Measurements from ENCODE around the gene SYNPO.

Gene SYNPO

DNA sequence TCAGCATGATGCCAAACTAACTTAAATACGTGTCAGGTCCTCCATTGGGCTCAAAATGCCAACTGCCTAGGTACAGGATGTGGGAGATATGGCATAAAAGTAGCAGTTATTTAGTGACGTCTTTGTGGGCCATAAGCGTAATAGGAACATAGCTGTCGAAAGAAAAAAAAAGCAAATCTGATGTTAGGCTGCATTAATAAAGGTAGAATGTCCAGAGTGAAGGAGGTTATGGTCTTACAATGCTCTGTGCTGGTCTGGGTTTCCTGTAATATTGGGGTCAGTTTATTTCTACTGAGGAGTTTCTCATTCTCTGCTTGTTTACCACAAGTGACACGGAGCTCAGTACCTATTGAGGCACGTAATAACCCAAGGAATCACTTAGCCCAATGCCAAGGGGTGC, 33.4 kb upstream of the SYNPO start:
- CTCF ChIA-PET: no interaction called here
- Histone ChIP-seq H3K36me3 (ENCODE audit: control insufficient read depth in 4 of 4, insufficient read depth in 4 of 4, low read length in 3 of 4) (no peaks in the 10 kb centered on the region), H3K27ac (ENCODE audit: insufficient read depth in 1 of 2, low read depth in 1 of 2, low read length in 2 of 2, poor library complexity in 1 of 2, severe bottlenecking in 2 of 2) (no peak overlapping the region), H3K9me3 (ENCODE audit: control extremely low read depth in 1 of 5, control insufficient read depth in 4 of 5, insufficient read depth in 2 of 5, low read depth in 1 of 5, low read length in 4 of 5) (no peaks in the 10 kb centered on the region), H3K27me3 (replicated peaks in 2 of 5; ENCODE audit: control insufficient read depth in 4 of 5, insufficient read depth in 5 of 5, low read length in 4 of 5) (no peaks in the 10 kb centered on the region), H3K4me1 (ENCODE audit: control extremely low read depth in 1 of 4, control insufficient read depth in 4 of 4, insufficient read depth in 4 of 4, low read length in 3 of 4) (no peaks in the 10 kb centered on the region), H3K4me3 (ENCODE audit: control insufficient read depth in 1 of 7, extremely low read depth in 1 of 7, insufficient read depth in 4 of 7, low read depth in 2 of 7, low read length in 6 of 7) (no peak overlapping the region)
- POLR2A ChIA-PET: no interaction called here
- no peak for DNase-seq
- WGBS (ENCODE audit: insufficient coverage): 92% methylated on average over 6 of the region's 6 CpGs

DNA sequence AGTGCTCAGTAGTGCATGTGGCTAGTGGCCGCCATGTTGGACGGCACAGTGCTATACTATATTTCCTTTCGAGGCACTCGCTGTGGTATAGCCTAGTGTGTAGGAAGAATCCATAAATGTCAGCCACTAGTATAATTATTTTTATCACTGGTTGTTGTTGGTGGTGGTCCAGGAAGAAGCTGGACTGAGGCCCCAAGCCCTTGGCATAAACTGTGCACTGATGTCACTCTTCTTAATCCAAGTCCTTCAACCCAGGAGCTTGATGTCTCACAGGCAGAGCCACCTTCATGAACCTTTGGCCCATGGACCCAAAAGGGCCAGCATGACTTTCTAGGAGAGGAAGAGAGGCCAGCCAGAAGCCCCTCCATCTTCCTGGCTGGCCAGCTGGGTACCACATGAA, 32.5 kb upstream of the SYNPO start:
- no peak overlapping the region for H3K27ac ChIP-seq (ENCODE audit: insufficient read depth in 1 of 2, low read depth in 1 of 2, low read length in 2 of 2, poor library complexity in 1 of 2, severe bottlenecking in 2 of 2)
- ChIA-PET CTCF (interaction anchor here (1.0 kb wide), 1 partner anchor 27 kb away, joined by 3 read pairs; no protein-coding TSS in a partner anchor), POLR2A (no interaction called here)
- H3K9me3 ChIP-seq (ENCODE audit: control extremely low read depth in 1 of 5, control insufficient read depth in 4 of 5, insufficient read depth in 2 of 5, low read depth in 1 of 5, low read length in 4 of 5): no peaks in the 10 kb centered on the region
- WGBS (ENCODE audit: insufficient coverage): no CpG with 5 or more reads among the region's 4 CpGs
- no peak for DNase-seq
- no peaks in the 10 kb centered on the region for H3K36me3 ChIP-seq (ENCODE audit: control insufficient read depth in 4 of 4, insufficient read depth in 4 of 4, low read length in 3 of 4)
- no peaks in the 10 kb centered on the region for H3K4me1 ChIP-seq (ENCODE audit: control extremely low read depth in 1 of 4, control insufficient read depth in 4 of 4, insufficient read depth in 4 of 4, low read length in 3 of 4)
- H3K27me3 ChIP-seq (replicated peaks in 2 of 5; ENCODE audit: control insufficient read depth in 4 of 5, insufficient read depth in 5 of 5, low read length in 4 of 5): no peaks in the 10 kb centered on the region
- no peak overlapping the region for H3K4me3 ChIP-seq (ENCODE audit: control insufficient read depth in 1 of 7, extremely low read depth in 1 of 7, insufficient read depth in 4 of 7, low read depth in 2 of 7, low read length in 6 of 7)

GRCh38 chr5:150608991-150609390, 31.5 kb upstream of the SYNPO start:
- peaks cover 0 to 2% (median 0%) of the 10 kb centered on the region in 5 experiments for H3K27me3 ChIP-seq (replicated peaks in 2 of 5; ENCODE audit: control insufficient read depth in 4 of 5, insufficient read depth in 5 of 5, low read length in 4 of 5)
- POLR2A ChIA-PET: no interaction called here
- 75% methylated on average over 3 of the region's 5 CpGs for WGBS (ENCODE audit: insufficient coverage)
- no peaks in the 10 kb centered on the region for H3K9me3 ChIP-seq (ENCODE audit: control extremely low read depth in 1 of 5, control insufficient read depth in 4 of 5, insufficient read depth in 2 of 5, low read depth in 1 of 5, low read length in 4 of 5)
- no peak overlapping the region for H3K4me3 ChIP-seq (ENCODE audit: control insufficient read depth in 1 of 7, extremely low read depth in 1 of 7, insufficient read depth in 4 of 7, low read depth in 2 of 7, low read length in 6 of 7)
- DNase-seq: no peak
- H3K27ac ChIP-seq (ENCODE audit: insufficient read depth in 1 of 2, low read depth in 1 of 2, low read length in 2 of 2, poor library complexity in 1 of 2, severe bottlenecking in 2 of 2): no peak overlapping the region
- no peaks in the 10 kb centered on the region for H3K4me1 ChIP-seq (ENCODE audit: control extremely low read depth in 1 of 4, control insufficient read depth in 4 of 4, insufficient read depth in 4 of 4, low read length in 3 of 4)
- CTCF ChIA-PET: interaction anchor here (1.0 kb wide), 1 partner anchor 28 kb away, joined by 3 read pairs; no protein-coding TSS in a partner anchor
- H3K36me3 ChIP-seq (ENCODE audit: control insufficient read depth in 4 of 4, insufficient read depth in 4 of 4, low read length in 3 of 4): no peaks in the 10 kb centered on the region

DNA sequence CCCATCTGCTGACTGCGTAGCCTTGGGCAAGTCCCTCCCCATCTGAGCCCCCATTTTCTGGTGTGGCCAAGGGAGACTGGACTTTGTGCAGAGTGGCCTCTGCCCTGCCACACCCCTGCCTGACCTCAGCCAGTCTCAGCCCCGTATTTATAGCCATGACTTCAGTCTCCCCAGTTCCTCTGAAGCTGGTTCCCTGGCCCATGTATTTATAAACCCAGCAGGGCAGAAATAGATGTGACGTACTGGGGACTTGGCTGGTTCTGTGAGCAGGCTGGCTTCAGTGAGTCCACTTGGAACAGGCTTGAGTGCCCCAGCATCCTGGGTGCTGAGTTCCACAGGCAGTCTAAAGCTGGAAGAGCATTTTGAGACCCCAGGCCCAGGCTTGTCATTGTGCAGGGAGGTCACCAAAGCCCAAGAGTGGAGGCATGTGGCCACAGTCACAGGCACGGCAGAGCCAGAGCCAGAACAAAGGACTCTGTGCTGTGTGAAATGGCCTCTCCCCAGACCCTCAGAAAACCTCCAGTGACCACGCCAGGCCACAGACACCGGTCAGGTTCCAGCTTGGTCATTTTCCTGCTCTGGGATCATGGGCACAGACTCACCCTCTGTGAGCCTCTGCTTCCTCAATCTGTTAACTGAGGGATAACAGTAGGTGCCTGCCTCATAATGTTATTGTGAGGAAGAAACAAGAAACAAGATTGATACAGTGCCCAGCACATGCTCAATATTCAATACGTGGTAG, 30.4 kb upstream of the SYNPO start:
- no peaks in the 10 kb centered on the region for H3K36me3 ChIP-seq (ENCODE audit: control insufficient read depth in 4 of 4, insufficient read depth in 4 of 4, low read length in 3 of 4)
- no peak overlapping the region for H3K27ac ChIP-seq (ENCODE audit: insufficient read depth in 1 of 2, low read depth in 1 of 2, low read length in 2 of 2, poor library complexity in 1 of 2, severe bottlenecking in 2 of 2)
- H3K4me1 ChIP-seq (ENCODE audit: control extremely low read depth in 1 of 4, control insufficient read depth in 4 of 4, insufficient read depth in 4 of 4, low read length in 3 of 4): no peaks in the 10 kb centered on the region
- ChIA-PET POLR2A (no interaction called here), CTCF (interaction anchor here (1.7 kb wide), 1 partner anchor 151 kb away, joined by 4 read pairs; no protein-coding TSS in a partner anchor)
- WGBS (ENCODE audit: insufficient coverage): 97% methylated on average over 7 of the region's 7 CpGs
- peaks cover 0 to 2% (median 0%) of the 10 kb centered on the region in 5 experiments for H3K27me3 ChIP-seq (replicated peaks in 2 of 5; ENCODE audit: control insufficient read depth in 4 of 5, insufficient read depth in 5 of 5, low read length in 4 of 5)
- H3K9me3 ChIP-seq (ENCODE audit: control extremely low read depth in 1 of 5, control insufficient read depth in 4 of 5, insufficient read depth in 2 of 5, low read depth in 1 of 5, low read length in 4 of 5): no peaks in the 10 kb centered on the region
- H3K4me3 ChIP-seq (ENCODE audit: control insufficient read depth in 1 of 7, extremely low read depth in 1 of 7, insufficient read depth in 4 of 7, low read depth in 2 of 7, low read length in 6 of 7): no peak overlapping the region
- DNase-seq: no peak

- ChIA-PET CTCF (interaction anchor here (1.7 kb wide), 1 partner anchor 152 kb away, joined by 4 read pairs; no protein-coding TSS in a partner anchor), POLR2A (no interaction called here)
- Histone ChIP-seq H3K4me1 (ENCODE audit: control extremely low read depth in 1 of 4, control insufficient read depth in 4 of 4, insufficient read depth in 4 of 4, low read length in 3 of 4) (peaks cover 0 to 3% (median 0%) of the 10 kb centered on the region in 4 experiments), H3K27ac (ENCODE audit: insufficient read depth in 1 of 2, low read depth in 1 of 2, low read length in 2 of 2, poor library complexity in 1 of 2, severe bottlenecking in 2 of 2) (no peak overlapping the region), H3K36me3 (ENCODE audit: control insufficient read depth in 4 of 4, insufficient read depth in 4 of 4, low read length in 3 of 4) (no peaks in the 10 kb centered on the region), H3K9me3 (ENCODE audit: control extremely low read depth in 1 of 5, control insufficient read depth in 4 of 5, insufficient read depth in 2 of 5, low read depth in 1 of 5, low read length in 4 of 5) (no peaks in the 10 kb centered on the region), H3K4me3 (ENCODE audit: control insufficient read depth in 1 of 7, extremely low read depth in 1 of 7, insufficient read depth in 4 of 7, low read depth in 2 of 7, low read length in 6 of 7) (no peak overlapping the region), H3K27me3 (replicated peaks in 2 of 5; ENCODE audit: control insufficient read depth in 4 of 5, insufficient read depth in 5 of 5, low read length in 4 of 5) (peaks cover 0 to 2% (median 0%) of the 10 kb centered on the region in 5 experiments)
- WGBS (ENCODE audit: insufficient coverage): 100% methylated on average over 5 of the region's 6 CpGs
- no peak for DNase-seq
Observed at GRCh38 chr5:150611026-150611425, 29.4 kb upstream of the SYNPO start.

DNA sequence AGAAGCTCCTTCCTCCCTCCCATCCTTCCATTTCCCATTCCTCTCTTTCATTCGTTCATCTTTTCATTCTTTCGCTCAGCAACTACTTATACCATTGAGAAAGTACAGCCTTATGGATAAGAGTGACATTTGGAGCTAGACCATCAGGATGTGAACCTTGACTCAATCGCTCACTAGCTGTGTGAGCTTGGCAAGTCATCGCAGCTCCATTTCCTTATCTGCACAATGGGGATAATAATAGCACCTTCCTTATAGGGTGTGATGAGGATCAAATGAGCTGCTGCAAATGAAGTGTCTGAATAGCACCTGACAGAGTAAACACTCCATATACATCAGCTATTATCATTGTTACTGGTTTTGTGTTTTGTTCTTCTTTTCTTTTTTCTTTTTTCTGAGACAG, 28.1 kb upstream of the SYNPO start:
- H3K27me3 ChIP-seq (replicated peaks in 2 of 5; ENCODE audit: control insufficient read depth in 4 of 5, insufficient read depth in 5 of 5, low read length in 4 of 5): peaks cover 0 to 2% (median 0%) of the 10 kb centered on the region in 5 experiments
- H3K36me3 ChIP-seq (ENCODE audit: control insufficient read depth in 4 of 4, insufficient read depth in 4 of 4, low read length in 3 of 4): no peaks in the 10 kb centered on the region
- 94% methylated on average over 2 of the region's 4 CpGs for whole genome bisulfite sequencing (ENCODE audit: insufficient coverage)
- H3K27ac ChIP-seq (ENCODE audit: insufficient read depth in 1 of 2, low read depth in 1 of 2, low read length in 2 of 2, poor library complexity in 1 of 2, severe bottlenecking in 2 of 2): no peak overlapping the region
- CTCF ChIA-PET: interaction anchor here (0.9 to 1.0 kb wide), 2 partner anchors 9 to 11 kb away, joined by 4 read pairs; no protein-coding TSS in a partner anchor
- POLR2A ChIA-PET: no interaction called here
- no peak overlapping the region for H3K4me3 ChIP-seq (ENCODE audit: control insufficient read depth in 1 of 7, extremely low read depth in 1 of 7, insufficient read depth in 4 of 7, low read depth in 2 of 7, low read length in 6 of 7)
- H3K4me1 ChIP-seq (ENCODE audit: control extremely low read depth in 1 of 4, control insufficient read depth in 4 of 4, insufficient read depth in 4 of 4, low read length in 3 of 4): peaks cover 0 to 4% (median 0%) of the 10 kb centered on the region in 4 experiments
- no peak for DNase-seq
- no peaks in the 10 kb centered on the region for H3K9me3 ChIP-seq (ENCODE audit: control extremely low read depth in 1 of 5, control insufficient read depth in 4 of 5, insufficient read depth in 2 of 5, low read depth in 1 of 5, low read length in 4 of 5)

DNA sequence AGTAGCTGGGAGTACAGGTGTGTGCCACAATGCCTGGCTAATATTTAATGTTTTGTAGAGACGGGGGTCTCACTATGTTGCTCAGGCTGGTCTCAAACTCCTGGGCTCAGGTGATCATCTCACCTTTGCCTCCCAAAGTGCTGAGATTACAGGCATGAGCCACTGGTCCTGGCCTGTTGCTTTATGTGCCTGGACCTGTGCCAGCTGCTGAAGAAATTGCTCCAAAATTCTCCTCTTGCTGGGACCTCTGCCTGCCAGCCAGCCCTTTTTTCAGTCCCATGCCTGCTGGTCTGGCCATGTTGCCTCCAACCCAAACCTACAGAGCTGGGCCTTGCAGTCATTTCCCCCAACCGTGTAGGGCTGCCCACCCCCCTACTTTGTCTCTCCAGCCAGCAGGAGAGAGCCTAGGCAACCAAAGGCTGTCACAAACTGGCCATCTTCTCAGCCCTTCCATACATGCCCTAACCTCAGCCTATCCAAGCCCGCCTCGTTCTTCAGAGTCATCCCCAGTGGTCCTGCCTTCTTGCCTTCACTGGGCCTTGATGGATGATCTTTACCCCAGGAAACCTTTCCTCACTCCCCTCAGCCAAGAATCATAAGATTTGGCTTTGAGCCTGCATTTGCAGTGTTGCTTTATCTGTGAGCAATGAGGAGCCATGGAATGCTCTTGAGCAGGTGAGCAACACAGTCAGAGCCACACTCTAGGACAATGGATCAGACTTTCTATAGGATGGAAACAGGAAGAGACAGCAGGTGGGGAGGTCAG, 27.4 kb upstream of the SYNPO start:
- H3K4me1 ChIP-seq (ENCODE audit: control extremely low read depth in 1 of 4, control insufficient read depth in 4 of 4, insufficient read depth in 4 of 4, low read length in 3 of 4): peaks cover 0 to 4% (median 0%) of the 10 kb centered on the region in 4 experiments
- H3K27ac ChIP-seq (ENCODE audit: insufficient read depth in 1 of 2, low read depth in 1 of 2, low read length in 2 of 2, poor library complexity in 1 of 2, severe bottlenecking in 2 of 2): no peak overlapping the region
- CTCF ChIA-PET: interaction anchor here (0.9 to 1.0 kb wide), 2 partner anchors 8 to 11 kb away, joined by 4 read pairs; no protein-coding TSS in a partner anchor
- peaks cover 0 to 2% (median 0%) of the 10 kb centered on the region in 5 experiments for H3K27me3 ChIP-seq (replicated peaks in 2 of 5; ENCODE audit: control insufficient read depth in 4 of 5, insufficient read depth in 5 of 5, low read length in 4 of 5)
- H3K36me3 ChIP-seq (ENCODE audit: control insufficient read depth in 4 of 4, insufficient read depth in 4 of 4, low read length in 3 of 4): no peaks in the 10 kb centered on the region
- no peak overlapping the region for H3K4me3 ChIP-seq (ENCODE audit: control insufficient read depth in 1 of 7, extremely low read depth in 1 of 7, insufficient read depth in 4 of 7, low read depth in 2 of 7, low read length in 6 of 7)
- DNase-seq: no peak
- POLR2A ChIA-PET: no interaction called here
- H3K9me3 ChIP-seq (ENCODE audit: control extremely low read depth in 1 of 5, control insufficient read depth in 4 of 5, insufficient read depth in 2 of 5, low read depth in 1 of 5, low read length in 4 of 5): no peaks in the 10 kb centered on the region
- WGBS (ENCODE audit: insufficient coverage): 93% methylated on average over 4 of the region's 4 CpGs
